ENCODE measurements around the gene TRIP10.

Gene TRIP10

GRCh38 chr19:6730941-6731670 is 8.4 kb upstream of the TRIP10 start:
- in situ Hi-C loops (cut with MboI; ENCODE audit: low pct_unique_long_range_greater_than_20kb, low sequenced_read_pairs, unreplicated experiment) = loop anchor here (10.0 kb wide), 1 partner anchor 206 kb away; no protein-coding TSS in a partner anchor
- DNase-seq (ENCODE audit: low spot score) = no peak
- TF ChIP-seq CTCF (IDR thresholded peaks at IDR 0.05; ENCODE audit: extremely low read depth, insufficient read depth, missing control alignments) = no peak

DNA sequence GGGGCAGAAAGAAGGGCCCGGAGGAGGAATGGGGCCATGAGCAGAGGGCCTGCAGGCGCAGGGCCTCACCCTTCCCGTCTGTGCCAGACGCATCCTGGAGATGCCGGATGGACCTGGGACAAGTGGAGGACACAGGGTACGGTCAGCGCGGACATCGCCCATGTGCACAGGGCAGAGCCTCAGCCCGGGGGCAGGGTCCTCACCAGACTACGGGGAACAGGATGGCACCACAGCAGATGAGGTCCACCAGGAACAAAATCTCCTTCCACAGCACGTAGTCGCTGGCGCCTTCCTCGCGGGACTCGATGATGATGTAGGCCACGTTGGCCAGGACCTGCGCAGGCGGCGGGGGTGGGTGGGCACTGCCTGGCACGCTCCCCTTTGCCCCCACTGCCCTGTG is 7.7 kb upstream of the TRIP10 start:
- in situ Hi-C loops (cut with MboI; ENCODE audit: low pct_unique_long_range_greater_than_20kb, low sequenced_read_pairs, unreplicated experiment) = loop anchor here (10.0 kb wide), 1 partner anchor 207 kb away; no protein-coding TSS in a partner anchor
- no peak for TF ChIP-seq CTCF (IDR thresholded peaks at IDR 0.05; ENCODE audit: extremely low read depth, insufficient read depth, missing control alignments)
- DNase-seq (ENCODE audit: low spot score) = no peak

DNA sequence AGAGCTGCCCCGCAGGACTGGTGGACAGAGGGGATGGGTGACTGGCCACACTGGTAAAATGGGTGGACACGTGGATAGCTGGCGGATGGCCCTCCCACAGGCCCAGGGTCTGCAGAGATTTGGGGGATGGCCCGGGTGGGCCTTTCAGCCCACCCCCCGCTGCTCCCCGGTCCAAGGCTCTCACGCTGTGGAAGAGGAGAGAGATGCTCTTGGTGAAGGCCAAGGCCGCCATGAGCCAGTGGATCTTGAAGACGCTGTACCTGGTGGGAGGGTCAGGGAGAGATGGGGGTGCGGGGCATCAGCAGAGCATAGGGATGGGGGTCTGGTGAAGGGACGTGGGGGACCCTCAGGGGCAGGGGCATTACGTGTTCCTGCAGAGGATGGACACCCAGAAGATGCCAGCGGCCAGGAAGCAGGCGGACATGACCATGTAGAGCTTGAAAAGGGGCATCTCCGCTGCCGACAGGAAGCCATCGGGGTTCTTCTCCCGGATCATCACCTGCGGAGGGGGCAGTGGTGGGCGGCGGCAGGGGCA is 6.6 kb upstream of the TRIP10 start:
- in situ Hi-C loops (cut with MboI; ENCODE audit: low pct_unique_long_range_greater_than_20kb, low sequenced_read_pairs, unreplicated experiment) = loop anchor here (10.0 kb wide), 1 partner anchor 208 kb away; no protein-coding TSS in a partner anchor
- no peak for DNase-seq (ENCODE audit: low spot score)

DNA sequence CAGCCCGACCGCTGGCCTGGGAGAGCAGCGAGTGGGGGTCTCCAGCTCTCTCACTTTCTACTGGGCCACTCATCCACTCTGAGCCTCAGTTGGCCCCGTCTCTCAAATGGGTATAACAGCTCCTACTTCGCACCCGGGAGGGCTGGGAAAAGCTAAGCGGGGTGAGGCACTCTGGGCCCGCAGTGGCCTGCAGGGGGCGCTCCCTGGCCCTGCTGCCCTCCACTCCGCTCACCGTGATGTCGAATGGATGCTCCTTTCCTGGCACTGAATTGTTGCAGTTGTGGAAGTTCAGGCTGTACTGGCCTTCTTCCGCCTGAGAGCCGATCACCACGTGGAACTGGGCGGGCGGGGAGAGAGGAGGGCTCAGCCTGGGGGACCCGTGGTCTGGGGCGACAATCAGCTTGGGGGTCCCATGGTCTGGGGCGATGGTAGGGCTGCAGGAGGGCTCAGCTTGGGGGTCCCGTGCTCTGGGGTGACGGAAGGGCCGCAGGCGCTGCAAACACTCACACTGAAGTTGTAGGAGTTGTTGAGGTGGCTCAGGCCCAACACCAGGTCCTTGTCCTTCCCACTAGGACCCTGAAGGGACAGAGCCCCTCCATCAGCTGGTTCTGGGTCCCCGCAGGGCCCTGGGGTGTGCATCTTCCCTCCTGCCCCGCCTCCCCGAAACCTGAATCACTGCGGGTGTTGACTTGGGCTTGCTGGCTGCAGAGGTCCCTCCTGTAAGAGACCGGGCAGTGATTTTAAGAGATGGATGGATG is 6.0 kb upstream of the TRIP10 start:
- peak; percentile 35 for TF ChIP-seq CTCF (IDR thresholded peaks at IDR 0.05; ENCODE audit: extremely low read depth, insufficient read depth, missing control alignments)
- in situ Hi-C loops (cut with MboI; ENCODE audit: low pct_unique_long_range_greater_than_20kb, low sequenced_read_pairs, unreplicated experiment) = loop anchor here (10.0 kb wide), 1 partner anchor 209 kb away; no protein-coding TSS in a partner anchor
- no peak for DNase-seq (ENCODE audit: low spot score)

More for the DNA sequence above, 6.6 kb upstream of the TRIP10 start:
- no peak for TF ChIP-seq CTCF (IDR thresholded peaks at IDR 0.05; ENCODE audit: extremely low read depth, insufficient read depth, missing control alignments)

- in situ Hi-C loops (cut with MboI; ENCODE audit: low pct_unique_long_range_greater_than_20kb, low sequenced_read_pairs, unreplicated experiment) = loop anchor here (10.0 kb wide), 1 partner anchor 209 kb away; no protein-coding TSS in a partner anchor
- no peak for DNase-seq (ENCODE audit: low spot score)
- no peak for TF ChIP-seq CTCF (IDR thresholded peaks at IDR 0.05; ENCODE audit: extremely low read depth, insufficient read depth, missing control alignments)
These were observed 5.3 kb upstream of the TRIP10 start for GRCh38 chr19:6734096-6734696.
